Activated naive CD8-positive, alpha-beta T cell treated with anti-CD3 and anti-CD28 coated beads for 36 hours (primary cell): ENCODE results near the gene LBH. TPM values are rescaled to one million over a fixed set of nuclear protein-coding genes. Genes with fewer than 3 reads are reported as not detected.
"Not testable (repeated sequence)": the region's sequence is repeated elsewhere in the genome, so short reads cannot be mapped to it uniquely, and the experiment has no call there.

Experiments used
- DNase-seq: peaks from one replicate; pipeline ENCODE4 v3.0.0; 2021
- H3K27ac Mint-ChIP-seq: one replicate; pipeline ENCODE4 v1.8.0; 2022; ENCODE audit warnings: mild to moderate bottlenecking, moderate library complexity, mixed read lengths
- H3K27me3 Mint-ChIP-seq: one replicate; pipeline ENCODE4 v1.8.0; 2022; ENCODE audit warnings: mild to moderate bottlenecking, mixed read lengths
- H3K36me3 Mint-ChIP-seq: one replicate; pipeline ENCODE4 v1.8.0; 2021; ENCODE audit warnings: mild to moderate bottlenecking, mixed read lengths
- H3K4me1 Mint-ChIP-seq: one replicate; pipeline ENCODE4 v1.8.0; 2021; ENCODE audit warnings: mixed read lengths
- H3K4me3 Mint-ChIP-seq: one replicate; pipeline ENCODE4 v1.8.0; 2022; ENCODE audit warnings: mild to moderate bottlenecking, moderate library complexity, mixed read lengths
- H3K9me3 Mint-ChIP-seq: one replicate; pipeline ENCODE4 v1.8.0; 2022; ENCODE audit warnings: mixed read lengths
- total RNA-seq, 2 experiments: library from RNA; stranded (reverse); gene quantifications; one replicate each; pipeline ENCODE4 v1.2.3, GENCODE V29; 2021

The LBH gene
- total RNA-seq, 2 experiments from 2014 or later, result 85.0 to 89.2 TPM

- Mint-ChIP-seq H3K9me3 (peaks cover 25% of the 10 kb centered on the region), H3K4me1 (peaks cover 73% of the 10 kb centered on the region), H3K27me3 (no peaks in the 10 kb centered on the region), H3K36me3 (peaks cover 41% of the 10 kb centered on the region), H3K4me3 (no peak overlapping the region), H3K27ac (peak overlapping the region; percentile 95)
- no peak for DNase-seq
These were observed 37.0 kb downstream of the LBH start for GRCh38 chr2:30268296-30268871.

- Mint-ChIP-seq H3K4me1 (peaks cover 79% of the 10 kb centered on the region), H3K9me3 (peaks cover 22% of the 10 kb centered on the region), H3K27ac (peak overlapping the region; percentile 42), H3K36me3 (peaks cover 40% of the 10 kb centered on the region)
- not testable (repeated sequence) for H3K4me3 Mint-ChIP-seq, H3K27me3 Mint-ChIP-seq, DNase-seq
These were observed 37.9 kb downstream of the LBH start for GRCh38 chr2:30269114-30269770.

GRCh38 chr2:30269771-30270145, 38.4 kb downstream of the LBH start:
- H3K9me3 Mint-ChIP-seq, result peaks cover 19% of the 10 kb centered on the region
- H3K27me3 Mint-ChIP-seq, result no peaks in the 10 kb centered on the region
- H3K4me1 Mint-ChIP-seq, result peaks cover 79% of the 10 kb centered on the region
- DNase-seq, result no peak
- H3K27ac Mint-ChIP-seq, result no peak overlapping the region
- peaks cover 35% of the 10 kb centered on the region for H3K36me3 Mint-ChIP-seq
- no peak overlapping the region for H3K4me3 Mint-ChIP-seq

- H3K9me3 Mint-ChIP-seq, result peaks cover 18% of the 10 kb centered on the region
- H3K36me3 Mint-ChIP-seq, result peaks cover 34% of the 10 kb centered on the region
- no peak overlapping the region for H3K4me3 Mint-ChIP-seq
- DNase-seq, result no peak
- H3K4me1 Mint-ChIP-seq, result peaks cover 78% of the 10 kb centered on the region
- no peak overlapping the region for H3K27ac Mint-ChIP-seq
- no peaks in the 10 kb centered on the region for H3K27me3 Mint-ChIP-seq
These were observed 38.8 kb downstream of the LBH start for GRCh38 chr2:30270166-30270565.

GRCh38 chr2:30271301-30271700, 40.0 kb downstream of the LBH start:
- no peaks in the 10 kb centered on the region for H3K27me3 Mint-ChIP-seq
- H3K4me3 Mint-ChIP-seq, result no peak overlapping the region
- no peak for DNase-seq
- peaks cover 74% of the 10 kb centered on the region for H3K4me1 Mint-ChIP-seq
- H3K36me3 Mint-ChIP-seq, result peaks cover 26% of the 10 kb centered on the region
- H3K27ac Mint-ChIP-seq, result no peak overlapping the region
- H3K9me3 Mint-ChIP-seq, result peaks cover 13% of the 10 kb centered on the region

GRCh38 chr2:30272286-30272685, 41.0 kb downstream of the LBH start:
- DNase-seq, result no peak
- H3K9me3 Mint-ChIP-seq, result peaks cover 11% of the 10 kb centered on the region
- no peaks in the 10 kb centered on the region for H3K27me3 Mint-ChIP-seq
- H3K27ac Mint-ChIP-seq, result peak overlapping the region; percentile 86
- no peak overlapping the region for H3K4me3 Mint-ChIP-seq
- H3K36me3 Mint-ChIP-seq, result peaks cover 17% of the 10 kb centered on the region
- H3K4me1 Mint-ChIP-seq, result peaks cover 73% of the 10 kb centered on the region

GRCh38 chr2:30272761-30273573, 41.6 kb downstream of the LBH start:
- peaks cover 74% of the 10 kb centered on the region for H3K4me1 Mint-ChIP-seq
- peak overlapping the region; percentile 29 for H3K4me3 Mint-ChIP-seq

GRCh38 chr2:30273574-30273929, 42.2 kb downstream of the LBH start:
- Mint-ChIP-seq H3K27ac (peak overlapping the region; percentile 86), H3K4me3 (peak overlapping the region; percentile 29), H3K4me1 (peaks cover 72% of the 10 kb centered on the region), H3K9me3 (peaks cover 11% of the 10 kb centered on the region), H3K36me3 (peaks cover 16% of the 10 kb centered on the region), H3K27me3 (no peaks in the 10 kb centered on the region)
- no peak for DNase-seq

More at GRCh38 chr2:30272761-30273573, 41.6 kb downstream of the LBH start:
- no peaks in the 10 kb centered on the region for H3K27me3 Mint-ChIP-seq
- peak overlapping the region; percentile 86 for H3K27ac Mint-ChIP-seq
- peaks cover 11% of the 10 kb centered on the region for H3K9me3 Mint-ChIP-seq
- H3K36me3 Mint-ChIP-seq, result peaks cover 16% of the 10 kb centered on the region
- DNase-seq, result peak; percentile 59

- Mint-ChIP-seq H3K9me3 (peaks cover 5% of the 10 kb centered on the region), H3K27ac (no peak overlapping the region), H3K36me3 (peaks cover 20% of the 10 kb centered on the region), H3K4me1 (peaks cover 66% of the 10 kb centered on the region), H3K4me3 (no peak overlapping the region), H3K27me3 (no peaks in the 10 kb centered on the region)
- no peak for DNase-seq
These were observed 43.9 kb downstream of the LBH start for GRCh38 chr2:30275256-30275655.

- no peak overlapping the region for H3K4me3 Mint-ChIP-seq
- H3K36me3 Mint-ChIP-seq, result peaks cover 20% of the 10 kb centered on the region
- H3K27me3 Mint-ChIP-seq, result no peaks in the 10 kb centered on the region
- H3K27ac Mint-ChIP-seq, result no peak overlapping the region
- peaks cover 5% of the 10 kb centered on the region for H3K9me3 Mint-ChIP-seq
- H3K4me1 Mint-ChIP-seq, result peaks cover 58% of the 10 kb centered on the region
- no peak for DNase-seq
These were observed 45.1 kb downstream of the LBH start for GRCh38 chr2:30276455-30276911.

- Mint-ChIP-seq H3K27ac (no peak overlapping the region), H3K36me3 (peaks cover 17% of the 10 kb centered on the region), H3K9me3 (peaks cover 4% of the 10 kb centered on the region), H3K4me3 (no peak overlapping the region), H3K4me1 (peaks cover 52% of the 10 kb centered on the region), H3K27me3 (no peaks in the 10 kb centered on the region)
- no peak for DNase-seq
These were observed 46.2 kb downstream of the LBH start for GRCh38 chr2:30277582-30277981.

GRCh38 chr2:30278419-30278818, 47.1 kb downstream of the LBH start:
- H3K4me3 Mint-ChIP-seq, result no peak overlapping the region
- H3K27ac Mint-ChIP-seq, result no peak overlapping the region
- H3K36me3 Mint-ChIP-seq, result peaks cover 9% of the 10 kb centered on the region
- no peaks in the 10 kb centered on the region for H3K9me3 Mint-ChIP-seq
- H3K27me3 Mint-ChIP-seq, result no peaks in the 10 kb centered on the region
- DNase-seq, result no peak
- peaks cover 49% of the 10 kb centered on the region for H3K4me1 Mint-ChIP-seq

GRCh38 chr2:30280596-30281434, 49.5 kb downstream of the LBH start:
- H3K27me3 Mint-ChIP-seq, result no peaks in the 10 kb centered on the region
- H3K36me3 Mint-ChIP-seq, result peaks cover 4% of the 10 kb centered on the region
- H3K4me3 Mint-ChIP-seq, result no peak overlapping the region
- no peak for DNase-seq
- H3K9me3 Mint-ChIP-seq, result no peaks in the 10 kb centered on the region
- H3K4me1 Mint-ChIP-seq, result peaks cover 40% of the 10 kb centered on the region
- peak overlapping the region; percentile 9 for H3K27ac Mint-ChIP-seq

GRCh38 chr2:30282081-30282480, 50.7 kb downstream of the LBH start:
- H3K36me3 Mint-ChIP-seq, result peaks cover 4% of the 10 kb centered on the region
- no peak for DNase-seq
- H3K4me3 Mint-ChIP-seq, result no peak overlapping the region
- peaks cover 36% of the 10 kb centered on the region for H3K4me1 Mint-ChIP-seq
- no peak overlapping the region for H3K27ac Mint-ChIP-seq
- no peaks in the 10 kb centered on the region for H3K9me3 Mint-ChIP-seq
- no peaks in the 10 kb centered on the region for H3K27me3 Mint-ChIP-seq

- H3K27me3 Mint-ChIP-seq, result no peaks in the 10 kb centered on the region
- peaks cover 4% of the 10 kb centered on the region for H3K36me3 Mint-ChIP-seq
- H3K4me3 Mint-ChIP-seq, result no peak overlapping the region
- DNase-seq, result no peak
- H3K9me3 Mint-ChIP-seq, result no peaks in the 10 kb centered on the region
- peaks cover 36% of the 10 kb centered on the region for H3K4me1 Mint-ChIP-seq
- H3K27ac Mint-ChIP-seq, result no peak overlapping the region
These were observed 51.4 kb downstream of the LBH start for GRCh38 chr2:30282721-30283120.
